Fibroblast of gingiva (primary cell): Measurements from ENCODE around the gene STK11IP.
"Not testable (repeated sequence)": the region's sequence is repeated elsewhere in the genome, so short reads cannot be mapped to it uniquely, and the experiment has no call there.

Experiments
- DNase-seq: peaks from one replicate; pipeline ENCODE4 v3.0.0-alpha.2; 2011; ENCODE audit warnings: low read depth

STK11IP gene

DNA sequence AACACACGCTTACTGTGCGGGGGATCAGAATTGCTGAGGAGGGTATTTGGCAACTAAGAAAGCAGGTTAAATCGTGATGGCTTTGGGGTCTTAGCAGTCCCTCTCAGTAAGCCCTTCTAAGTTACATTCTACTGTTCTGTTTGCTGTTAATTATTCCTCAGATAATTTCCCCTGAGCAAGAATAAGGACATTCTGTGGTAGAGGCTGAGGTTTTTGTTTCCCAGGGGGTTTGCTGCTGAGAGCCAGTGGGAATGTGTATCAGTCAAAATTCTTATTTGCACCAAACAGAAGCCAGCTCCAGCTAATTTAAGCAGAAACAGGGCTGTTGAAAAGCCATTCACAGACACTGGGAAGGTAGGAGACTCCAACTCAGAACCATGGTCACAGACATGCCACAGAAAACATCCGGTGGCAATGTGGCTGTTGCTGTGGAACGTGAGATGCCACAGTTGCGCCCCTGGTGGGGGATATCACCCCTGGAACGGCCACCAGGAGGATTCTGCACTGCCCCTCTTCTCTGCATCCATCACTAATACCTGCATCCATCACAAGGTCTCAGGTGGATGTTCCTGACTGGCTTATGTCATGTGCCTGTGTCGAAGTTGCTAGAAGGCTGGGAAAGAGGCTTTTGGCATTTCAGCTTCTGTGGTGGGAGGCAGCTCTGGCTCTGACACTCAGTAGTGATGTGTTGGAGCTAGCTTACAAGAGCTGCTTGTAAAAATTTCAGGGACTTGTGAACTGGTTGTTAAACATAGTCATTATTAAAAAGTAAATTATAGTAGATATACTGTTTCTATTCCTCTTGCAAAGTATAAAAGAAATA lies 53.0 kb downstream of the STK11IP start:
- DNase-seq: no peak

DNA sequence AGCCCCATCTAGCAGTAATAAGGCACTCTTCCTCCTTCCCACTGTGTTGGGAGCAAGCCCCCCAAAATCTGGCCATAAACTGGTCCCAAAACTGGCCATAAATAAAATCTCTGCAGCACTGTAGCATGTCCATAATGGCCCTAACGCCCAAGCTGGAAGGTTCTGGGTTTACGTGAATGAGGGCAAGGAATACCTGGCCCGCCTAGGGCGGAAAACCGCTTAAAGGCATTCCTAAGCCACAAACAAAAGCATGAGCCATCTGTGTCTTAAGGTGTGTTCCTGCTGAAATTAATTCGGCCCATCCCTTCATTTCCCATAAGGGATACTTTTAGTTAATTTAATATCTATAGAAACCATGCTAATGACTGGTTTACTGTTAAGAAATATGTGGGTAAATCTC lies 54.0 kb downstream of the STK11IP start:
- not testable (repeated sequence) for DNase-seq

DNA sequence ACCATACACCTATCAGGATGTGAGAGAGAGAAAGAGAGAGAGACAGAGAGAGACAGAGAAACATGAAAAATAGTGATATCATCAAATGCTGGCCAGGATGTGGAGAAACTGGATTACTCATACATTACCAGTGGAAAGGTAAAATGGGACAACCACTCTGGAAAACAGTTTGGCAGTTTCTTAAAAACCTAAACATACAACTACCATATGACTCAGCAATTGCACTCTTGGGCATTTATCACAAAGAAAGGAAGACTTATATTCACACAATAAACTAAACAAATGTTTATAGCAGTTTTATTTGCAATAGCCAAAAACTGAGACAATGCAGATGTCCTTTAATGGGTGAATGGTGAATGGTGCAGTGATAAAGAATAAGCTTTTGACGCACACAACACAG lies 58.9 kb downstream of the STK11IP start:
- no peak for DNase-seq

DNA sequence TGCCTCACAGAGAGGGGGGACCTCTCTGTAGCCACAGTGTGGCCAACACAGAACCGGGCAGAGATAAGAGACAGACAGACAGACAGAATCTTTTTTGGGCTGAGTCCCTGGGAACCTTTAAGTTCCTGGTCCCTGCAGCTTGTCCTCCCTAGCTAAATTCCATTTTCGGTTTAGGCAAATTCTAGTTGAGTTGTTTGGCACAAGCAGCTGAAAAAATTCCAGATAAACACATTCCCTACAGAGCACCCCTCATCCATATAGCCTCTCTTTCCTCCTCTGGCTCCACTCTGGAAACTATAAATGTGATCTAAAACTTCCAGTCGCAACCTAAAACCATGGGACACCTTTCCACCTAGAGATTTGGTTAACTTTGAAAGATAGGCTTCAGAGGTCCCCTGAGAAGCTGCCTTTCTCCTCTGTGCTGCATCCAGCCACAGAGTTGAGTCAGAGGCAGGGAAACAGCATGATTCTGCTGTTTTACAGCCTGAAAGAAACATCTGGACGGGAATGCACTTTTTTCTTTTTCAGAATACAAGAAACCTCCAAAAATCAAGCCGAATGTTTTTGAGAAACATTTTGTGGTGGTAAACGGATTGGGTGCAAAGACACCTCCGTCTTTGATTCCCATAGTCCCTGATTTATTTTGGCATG lies 60.7 kb downstream of the STK11IP start:
- no peak for DNase-seq

DNA sequence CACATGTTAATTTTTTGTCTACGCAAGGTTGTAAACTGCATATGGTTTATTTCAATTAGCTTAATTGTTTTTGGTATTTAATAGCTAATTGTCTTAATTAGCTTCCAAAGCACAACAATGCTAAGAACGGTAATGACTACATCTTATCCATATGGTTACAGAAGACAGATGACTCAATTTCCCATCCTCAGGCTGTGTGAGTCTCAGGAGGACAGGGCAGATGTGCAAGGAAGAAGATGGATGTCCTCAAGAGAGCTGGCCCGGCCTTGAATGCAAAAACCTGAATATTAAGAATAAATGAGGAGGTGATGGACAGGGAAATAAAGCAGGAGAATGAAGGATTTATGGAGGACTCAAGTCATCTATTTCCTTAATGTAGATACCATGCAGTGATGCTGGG lies 61.2 kb downstream of the STK11IP start:
- DNase-seq: no peak

DNA sequence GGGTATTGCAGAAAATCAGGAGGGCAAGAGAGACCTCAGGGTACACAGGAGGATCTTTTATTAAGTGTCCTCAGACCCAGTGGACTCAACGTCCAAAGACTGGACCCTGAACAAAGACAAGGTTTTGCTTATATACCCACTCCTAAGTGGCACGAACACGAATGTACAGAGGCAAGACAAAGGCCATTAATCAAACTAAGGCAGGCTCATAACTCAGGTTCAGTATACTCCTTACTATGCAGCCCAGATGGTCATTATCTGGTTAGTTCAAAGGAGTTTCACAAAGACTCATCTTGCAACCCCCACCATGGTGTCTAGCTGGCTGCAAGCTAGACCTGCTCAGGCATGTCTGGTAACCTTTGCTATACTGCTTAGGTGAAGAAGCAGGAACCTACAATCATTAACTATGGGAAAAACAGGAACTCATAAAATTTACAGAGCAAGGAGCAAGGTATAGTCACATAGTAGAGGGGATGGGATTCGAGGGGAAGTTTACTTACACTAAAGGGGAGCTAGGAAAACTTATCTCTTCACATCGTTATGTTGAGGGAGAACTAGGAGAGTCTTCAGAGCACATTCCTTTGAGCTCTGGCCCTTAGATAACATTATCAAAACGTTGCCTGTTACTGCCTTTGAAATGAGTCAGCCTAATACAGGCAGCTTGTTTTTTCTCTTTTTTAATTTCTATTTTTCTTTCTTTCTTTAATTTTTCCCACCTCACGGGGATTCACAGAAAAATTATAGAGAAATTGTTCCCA lies 63.7 kb downstream of the STK11IP start:
- DNase-seq: no peak

DNA sequence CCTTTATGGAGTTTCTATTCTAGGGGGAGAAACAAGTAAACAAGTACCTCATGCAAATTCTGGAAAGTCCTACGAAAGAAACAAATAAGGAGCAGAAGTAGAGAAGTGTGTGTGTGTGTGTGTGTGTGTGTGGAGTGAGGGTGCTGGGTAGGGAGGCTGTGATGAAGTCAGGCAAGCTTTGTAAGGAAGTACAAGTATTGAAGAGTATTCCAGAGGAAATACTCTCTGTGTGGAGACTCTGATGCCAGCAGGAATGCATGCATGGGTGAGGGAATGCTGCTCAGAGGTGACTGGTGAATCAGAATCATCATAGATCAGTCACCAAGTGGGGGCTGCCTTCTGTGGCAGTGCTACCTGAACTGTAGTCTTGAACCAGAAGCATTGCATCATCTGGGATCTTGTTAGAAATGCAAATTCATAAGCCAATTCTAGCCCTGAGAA lies 64.3 kb downstream of the STK11IP start:
- no peak for DNase-seq

DNA sequence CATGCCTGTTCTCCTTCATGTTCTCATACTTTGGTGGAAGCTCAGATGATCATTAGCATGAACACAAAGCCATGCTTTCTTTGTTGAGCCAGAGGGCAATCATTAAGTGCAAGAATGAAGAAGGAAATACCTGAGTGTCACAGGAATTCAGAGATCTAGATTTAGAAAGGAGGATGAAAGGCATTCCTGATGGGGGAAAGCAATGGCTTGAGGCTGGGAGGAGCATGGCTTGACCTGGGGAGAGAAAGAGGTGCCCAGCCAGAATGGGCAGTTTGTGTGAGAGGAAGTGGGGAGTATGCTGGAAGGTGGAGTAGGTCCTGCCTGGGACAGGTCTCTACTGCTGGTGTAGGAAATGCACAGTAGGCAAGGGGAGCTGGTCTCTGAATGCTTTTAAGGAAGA lies 64.9 kb downstream of the STK11IP start:
- no peak for DNase-seq

DNA sequence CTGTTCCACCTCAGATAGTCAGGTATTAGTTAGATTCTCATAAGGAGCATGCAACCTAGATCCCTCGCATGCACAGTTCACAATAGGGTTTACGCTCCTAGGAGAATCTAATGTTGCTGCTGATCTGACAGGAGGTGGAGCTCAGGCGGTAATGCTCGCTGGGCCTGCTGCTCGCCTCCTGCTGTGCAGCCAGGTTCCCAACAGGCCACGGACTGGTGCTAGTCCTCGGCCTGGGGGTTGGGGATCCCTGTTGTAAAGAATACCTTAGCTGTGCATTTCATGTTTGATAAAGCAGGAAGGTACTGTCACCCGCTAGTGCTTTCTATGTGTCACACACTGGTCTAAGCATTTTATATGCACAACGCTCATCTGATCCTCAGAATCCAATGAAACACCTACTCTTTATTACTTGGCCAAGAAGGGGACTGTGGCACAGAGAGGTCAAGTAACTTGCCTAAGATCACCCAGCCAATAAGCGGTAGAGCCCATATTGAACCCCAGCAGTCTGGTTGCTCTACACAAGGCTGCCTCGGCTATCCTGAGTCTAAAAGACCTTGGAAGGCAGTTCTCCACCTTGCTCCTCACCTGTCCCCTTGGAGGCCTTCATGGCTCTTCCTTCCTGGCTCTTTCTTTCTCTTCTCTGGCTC lies 65.6 kb downstream of the STK11IP start:
- no peak for DNase-seq

DNA sequence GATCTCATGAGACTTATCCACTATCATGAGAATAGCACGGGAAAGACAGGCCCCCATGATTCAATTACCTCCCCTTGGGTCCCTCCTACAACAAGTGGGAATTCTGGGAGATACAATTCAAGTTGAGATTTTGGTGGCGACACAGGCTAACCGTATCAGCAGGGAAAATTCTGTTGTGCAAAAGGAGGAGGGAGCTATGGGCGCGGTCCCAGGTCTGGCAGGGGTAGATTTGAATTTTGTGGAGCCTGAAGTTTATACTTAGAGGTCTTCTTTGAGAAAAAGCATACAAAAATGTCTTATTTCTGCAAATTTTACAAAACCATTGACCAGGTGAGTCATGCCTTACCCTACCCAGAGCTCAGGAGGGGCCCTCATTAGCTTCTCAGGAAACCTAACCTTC lies 66.4 kb downstream of the STK11IP start:
- DNase-seq: no peak

DNA sequence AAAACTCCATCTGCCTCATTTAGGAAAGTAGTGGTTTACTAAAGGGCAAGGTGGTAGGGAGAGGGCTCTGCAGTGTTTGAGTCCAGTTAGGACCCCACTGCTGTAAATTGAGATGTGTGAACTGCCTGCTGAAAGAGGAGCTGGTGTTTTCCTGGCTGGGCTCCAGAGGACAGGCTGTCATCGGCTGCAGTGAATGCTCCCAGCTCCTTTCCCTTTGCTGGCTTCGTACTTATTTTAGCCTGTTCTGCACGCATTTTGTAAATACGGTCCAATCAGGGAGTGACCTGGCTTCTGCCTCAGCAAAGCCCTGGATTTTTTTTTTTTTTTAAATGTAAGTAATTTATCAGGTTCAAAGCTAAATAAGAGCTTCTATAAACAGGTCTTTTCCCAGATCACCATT lies 67.3 kb downstream of the STK11IP start:
- no peak for DNase-seq

DNA sequence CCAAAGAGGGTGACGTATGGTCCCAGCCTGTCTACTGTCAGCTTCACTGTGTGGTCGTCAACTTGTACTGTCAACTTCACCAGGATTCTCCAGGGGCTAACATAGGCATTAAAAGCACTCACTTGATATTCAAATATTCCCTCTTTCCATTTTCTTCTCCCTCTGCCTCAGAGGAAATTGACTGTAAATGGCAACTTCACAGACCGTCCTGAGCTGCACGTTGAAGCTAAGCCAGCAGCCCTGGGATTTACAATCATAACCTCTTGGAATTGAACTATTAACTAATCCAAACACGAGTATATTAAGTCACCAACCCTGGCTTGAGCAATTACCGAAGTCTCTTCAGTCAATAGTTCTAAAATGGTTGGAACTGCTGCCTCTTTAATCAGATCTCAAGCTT lies 68.3 kb downstream of the STK11IP start:
- DNase-seq: no peak
